Cardiac muscle cell (in vitro differentiated cells and primary cell): ENCODE data around the gene PDZD2. TPM values are rescaled to one million over a fixed set of nuclear protein-coding genes. Genes with fewer than 3 reads are reported as not detected.

ENCODE experiments used
- DNase-seq, 2 donors: peaks; one replicate each; pipeline versions ENCODE4 v3.0.0 to v3.0.0-alpha.2; 2010 to 2017; ENCODE audit warnings: low read depth in 1 of 2, low spot score in 1 of 2
- H3K27ac ChIP-seq: fragments of 200-600 bp; sonication (generic); 2 replicates; pipeline ENCODE4 v1.5.1; 2016
- H3K27me3 ChIP-seq: fragments of 200-600 bp; sonication (generic); 2 replicates; pipeline ENCODE4 v1.6.0; 2016; ENCODE audit warnings: control low read depth
- H3K36me3 ChIP-seq: fragments of 200-600 bp; sonication (generic); 2 replicates; pipeline ENCODE4 v1.5.1; 2016; ENCODE audit warnings: control low read depth
- H3K4me1 ChIP-seq: fragments of 200-600 bp; sonication (generic); 2 replicates; pipeline ENCODE4 v1.8.1; 2017; ENCODE audit warnings: low read depth, mild to moderate bottlenecking, mixed run types
- H3K4me3 ChIP-seq: fragments of 200-600 bp; sonication (generic); 2 replicates; pipeline ENCODE4 v1.5.1; 2016; ENCODE audit warnings: mild to moderate bottlenecking
- H3K9me3 ChIP-seq: fragments of 200-600 bp; sonication (generic); 2 replicates; pipeline ENCODE4 v1.5.1; 2017; ENCODE audit warnings: low read depth, mild to moderate bottlenecking, control low read depth
- CTCF ChIP-seq: IDR thresholded peaks from 2 replicates; pipeline ENCODE4 v1.5.1; 2012; ENCODE audit warnings: low read depth, mild to moderate bottlenecking, low read length
- polyA plus RNA-seq: library from polyadenylated mRNA; unstranded; fragments of >200 nt; fragmentation: Nextera tagmentation; extraction: Ambion mirVana; gene quantifications from 2 replicates; pipeline ENCODE4 v1.2.1, GENCODE V29; 2016
- total RNA-seq: library from RNA; depleted of rRNA; stranded (reverse); fragments of >200 nt; gene quantifications from 2 replicates; pipeline ENCODE4 v1.2.3, GENCODE V29; 2016

PDZD2 gene
- total and polyA plus RNA-seq, 2 experiments from 2014 or later: 3.0 to 3.5 TPM

DNA sequence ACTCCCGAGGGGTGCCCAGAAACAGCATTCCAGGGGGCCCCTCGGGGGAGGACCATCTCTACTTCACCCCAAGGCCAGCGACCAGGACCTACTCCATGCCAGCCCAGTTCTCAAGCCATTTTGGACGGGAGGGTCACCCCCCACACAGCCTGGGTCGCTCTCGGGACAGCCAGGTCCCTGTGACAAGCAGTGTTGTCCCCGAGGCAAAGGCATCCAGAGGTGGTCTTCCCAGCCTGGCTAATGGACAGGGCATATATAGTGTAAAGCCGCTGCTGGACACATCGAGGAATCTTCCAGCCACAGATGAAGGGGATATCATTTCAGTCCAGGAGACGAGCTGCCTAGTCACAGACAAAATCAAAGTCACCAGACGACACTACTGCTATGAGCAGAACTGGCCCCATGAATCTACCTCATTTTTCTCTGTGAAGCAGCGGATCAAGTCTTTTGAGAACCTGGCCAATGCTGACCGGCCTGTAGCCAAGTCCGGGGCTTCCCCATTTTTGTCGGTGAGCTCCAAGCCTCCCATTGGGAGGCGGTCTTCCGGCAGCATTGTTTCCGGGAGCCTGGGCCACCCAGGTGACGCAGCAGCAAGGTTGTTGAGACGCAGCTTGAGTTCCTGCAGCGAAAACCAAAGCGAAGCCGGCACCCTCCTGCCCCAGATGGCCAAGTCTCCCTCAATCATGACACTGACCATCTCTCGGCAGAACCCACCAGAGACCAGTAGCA, 451.3 kb downstream of the PDZD2 start:
- peaks cover 3% of the 10 kb centered on the region for H3K4me1 ChIP-seq
- H3K27ac ChIP-seq: no peak overlapping the region
- no peak for DNase-seq
- no peaks in the 10 kb centered on the region for H3K27me3 ChIP-seq
- H3K4me3 ChIP-seq: no peak overlapping the region
- H3K9me3 ChIP-seq: no peaks in the 10 kb centered on the region
- TF ChIP-seq CTCF: no peak
- H3K36me3 ChIP-seq: no peaks in the 10 kb centered on the region

DNA sequence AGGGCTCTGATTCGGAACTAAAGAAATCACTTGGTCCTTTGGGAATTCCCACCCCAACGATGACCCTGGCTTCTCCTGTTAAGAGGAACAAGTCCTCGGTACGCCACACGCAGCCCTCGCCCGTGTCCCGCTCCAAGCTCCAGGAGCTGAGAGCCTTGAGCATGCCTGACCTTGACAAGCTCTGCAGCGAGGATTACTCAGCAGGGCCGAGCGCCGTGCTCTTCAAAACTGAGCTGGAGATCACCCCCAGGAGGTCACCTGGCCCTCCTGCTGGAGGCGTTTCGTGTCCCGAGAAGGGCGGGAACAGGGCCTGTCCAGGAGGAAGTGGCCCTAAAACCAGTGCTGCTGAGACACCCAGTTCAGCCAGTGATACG, 451.8 kb downstream of the PDZD2 start:
- no peaks in the 10 kb centered on the region for H3K27me3 ChIP-seq
- no peak overlapping the region for H3K4me3 ChIP-seq
- H3K9me3 ChIP-seq: no peaks in the 10 kb centered on the region
- H3K36me3 ChIP-seq: no peaks in the 10 kb centered on the region
- no peak overlapping the region for H3K27ac ChIP-seq
- no peak for TF ChIP-seq CTCF
- no peak for DNase-seq
- H3K4me1 ChIP-seq: peaks cover 6% of the 10 kb centered on the region

GRCh38 chr5:32092938-32093812, 454.2 kb downstream of the PDZD2 start:
- DNase-seq: peak; percentile 85 to 89
- Histone ChIP-seq H3K4me3 (no peak overlapping the region), H3K27me3 (no peaks in the 10 kb centered on the region), H3K4me1 (peaks cover 6% of the 10 kb centered on the region), H3K36me3 (no peaks in the 10 kb centered on the region), H3K27ac (no peak overlapping the region), H3K9me3 (no peaks in the 10 kb centered on the region)
- TF ChIP-seq CTCF: peak; percentile 75

GRCh38 chr5:32094691-32095090, 455.8 kb downstream of the PDZD2 start:
- H3K9me3 ChIP-seq: no peaks in the 10 kb centered on the region

GRCh38 chr5:32095261-32095671, 456.3 kb downstream of the PDZD2 start:
- Histone ChIP-seq H3K4me3 (no peak overlapping the region), H3K36me3 (no peaks in the 10 kb centered on the region), H3K27ac (peak overlapping the region; percentile 48), H3K9me3 (no peaks in the 10 kb centered on the region), H3K4me1 (peaks cover 21% of the 10 kb centered on the region), H3K27me3 (no peaks in the 10 kb centered on the region)
- TF ChIP-seq CTCF: no peak
- peak; percentile 36 to 42 for DNase-seq

More at GRCh38 chr5:32094691-32095090, 455.8 kb downstream of the PDZD2 start:
- Histone ChIP-seq H3K27ac (peak overlapping the region; percentile 48), H3K36me3 (no peaks in the 10 kb centered on the region), H3K27me3 (no peaks in the 10 kb centered on the region), H3K4me3 (no peak overlapping the region), H3K4me1 (peaks cover 19% of the 10 kb centered on the region)
- TF ChIP-seq CTCF: no peak
- DNase-seq: no peak
